Activated CD8-positive, alpha-beta T cell treated with anti-CD3 and anti-CD28 coated beads for 36 hours (primary cell): ENCODE measurements around the gene TCF4. TPM values are rescaled to one million over a fixed set of nuclear protein-coding genes. Genes with fewer than 3 reads are reported as not detected.

ENCODE experiments used
- ATAC-seq: fragments of 200-7000 bp; cut with Tn5 transposase; one replicate; pipeline ENCODE4 v1.10.0; 2021; ENCODE audit warnings: mild to moderate bottlenecking, moderate library complexity
- CTCF ChIA-PET: fragments of 350-600 bp; sonication (Branson Sonifier 250); formaldehyde crosslinking; loops from one replicate; lab custom pipeline; 2021; ENCODE audit warnings: antibody characterized with exemption; lab: Charles Lee
- POLR2A ChIA-PET: fragments of 350-600 bp; sonication (Branson Sonifier 250); formaldehyde crosslinking; loops from one replicate; lab custom pipeline; 2021; ENCODE audit warnings: antibody characterized with exemption; lab: Charles Lee
- DNase-seq: peaks from one replicate; pipeline ENCODE4 v3.0.0-alpha.2; 2020
- H3K27ac Mint-ChIP-seq: one replicate; pipeline ENCODE4 v1.8.0; 2021; ENCODE audit warnings: mild to moderate bottlenecking, mixed read lengths
- H3K27me3 Mint-ChIP-seq: one replicate; pipeline ENCODE4 v1.8.0; 2021; ENCODE audit warnings: mixed read lengths
- H3K36me3 Mint-ChIP-seq: one replicate; pipeline ENCODE4 v1.8.0; 2021; ENCODE audit warnings: low read depth, mixed read lengths
- H3K4me1 Mint-ChIP-seq: one replicate; pipeline ENCODE4 v1.8.0; 2021; ENCODE audit warnings: low read depth, mixed read lengths
- H3K4me3 Mint-ChIP-seq: one replicate; pipeline ENCODE4 v1.8.0; 2021; ENCODE audit warnings: mild to moderate bottlenecking, moderate library complexity, mixed read lengths
- H3K9me3 Mint-ChIP-seq: one replicate; pipeline ENCODE4 v1.8.0; 2021; ENCODE audit warnings: mixed read lengths
- CTCF ChIP-seq: fragments of 200-600 bp; IDR thresholded peaks from one replicate; pipeline ENCODE4 v1.8.0; 2022; ENCODE audit warnings: antibody characterized with exemption, mild to moderate bottlenecking
- intact Hi-C: fragments of 100-400 bp; cut with micrococcal nuclease; formaldehyde crosslinking; loops from one replicate; pipeline ENCODE4 v1.10.0; 2022
- total RNA-seq, 2 experiments: library from RNA; stranded (reverse); gene quantifications; one replicate each; pipeline ENCODE4 v1.2.3, GENCODE V29; 2021

Gene TCF4
- total RNA-seq, 2 experiments from 2014 or later: 1.2 to 1.4 TPM

- peaks cover 31% of the 10 kb centered on the region for H3K27me3 Mint-ChIP-seq
- no peak overlapping the region for H3K4me3 Mint-ChIP-seq
- ATAC-seq (no peak), DNase-seq (no peak)
- H3K9me3 Mint-ChIP-seq: no peaks in the 10 kb centered on the region
- H3K36me3 Mint-ChIP-seq: no peaks in the 10 kb centered on the region
- H3K4me1 Mint-ChIP-seq: peaks cover 10% of the 10 kb centered on the region
- no peak for TF ChIP-seq CTCF
- intact Hi-C loops: loop anchor here (10.0 kb wide), 1 partner anchor 98 kb away; no protein-coding TSS in a partner anchor
- H3K27ac Mint-ChIP-seq: no peak overlapping the region
- ChIA-PET CTCF (no interaction called here), POLR2A (no interaction called here)
Measured at GRCh38 chr18:55582325-55582724, 5.7 kb downstream of the TCF4 start.

- DNase-seq (no peak), ATAC-seq (no peak)
- Mint-ChIP-seq H3K4me1 (no peaks in the 10 kb centered on the region), H3K27ac (no peak overlapping the region), H3K27me3 (peaks cover 8% of the 10 kb centered on the region), H3K36me3 (no peaks in the 10 kb centered on the region), H3K4me3 (no peak overlapping the region), H3K9me3 (no peaks in the 10 kb centered on the region)
- no peak for TF ChIP-seq CTCF
- POLR2A ChIA-PET: no interaction called here
- intact Hi-C loops: loop anchor here (10.0 kb wide), 1 partner anchor 95 kb away; no protein-coding TSS in a partner anchor
- CTCF ChIA-PET: no interaction called here
Measured at GRCh38 chr18:55579501-55580270, 8.3 kb downstream of the TCF4 start.

GRCh38 chr18:55577812-55578539 is 10.0 kb downstream of the TCF4 start:
- Mint-ChIP-seq H3K36me3 (no peaks in the 10 kb centered on the region), H3K4me1 (no peaks in the 10 kb centered on the region), H3K27me3 (peaks cover 7% of the 10 kb centered on the region), H3K27ac (no peak overlapping the region), H3K4me3 (no peak overlapping the region), H3K9me3 (no peaks in the 10 kb centered on the region)
- TF ChIP-seq CTCF: no peak
- ChIA-PET POLR2A (no interaction called here), CTCF (no interaction called here)
- intact Hi-C loops: no loop called here
- DNase-seq (no peak), ATAC-seq (no peak)

- Mint-ChIP-seq H3K36me3 (no peaks in the 10 kb centered on the region), H3K27ac (no peak overlapping the region), H3K4me1 (no peaks in the 10 kb centered on the region), H3K27me3 (peaks cover 5% of the 10 kb centered on the region), H3K9me3 (no peaks in the 10 kb centered on the region), H3K4me3 (no peak overlapping the region)
- intact Hi-C loops: no loop called here
- ATAC-seq (no peak), DNase-seq (no peak)
- ChIA-PET CTCF (no interaction called here), POLR2A (no interaction called here)
- no peak for TF ChIP-seq CTCF
Measured at GRCh38 chr18:55576001-55576400, 12.0 kb downstream of the TCF4 start.

GRCh38 chr18:55575066-55575465 is 12.9 kb downstream of the TCF4 start:
- no peaks in the 10 kb centered on the region for H3K4me1 Mint-ChIP-seq
- POLR2A ChIA-PET: interaction anchor here (0.7 kb wide), 1 partner anchor 280 kb away, joined by 3 read pairs; no protein-coding TSS in a partner anchor
- CTCF ChIA-PET: no interaction called here
- no peaks in the 10 kb centered on the region for H3K36me3 Mint-ChIP-seq
- ATAC-seq (no peak), DNase-seq (no peak)
- no peak overlapping the region for H3K27ac Mint-ChIP-seq
- H3K27me3 Mint-ChIP-seq: peaks cover 2% of the 10 kb centered on the region
- no peaks in the 10 kb centered on the region for H3K9me3 Mint-ChIP-seq
- intact Hi-C loops: no loop called here
- TF ChIP-seq CTCF: no peak
- H3K4me3 Mint-ChIP-seq: no peak overlapping the region
